Vagina (tissue), 2 donors: Measurements from ENCODE around the gene PSMD7. TPM values are rescaled to one million over a fixed set of nuclear protein-coding genes. Genes with fewer than 3 reads are reported as not detected.

Experiments
- DNase-seq, 2 donors: peaks; one replicate each; pipeline ENCODE4 v3.0.0-alpha.2; 2017; ENCODE audit errors: extremely low spot score in 2 of 2
- H3K27ac ChIP-seq: fragments of 200-600 bp; sonication (generic); one replicate; pipeline ENCODE4 v1.5.1; 2019
- H3K27me3 ChIP-seq: fragments of 200-600 bp; sonication (generic); one replicate; pipeline ENCODE4 v1.5.1; 2019
- H3K36me3 ChIP-seq, 2 donors: fragments of 200-600 bp; sonication (generic); one replicate each; pipeline ENCODE4 v1.5.1; 2017 to 2019
- H3K4me1 ChIP-seq: fragments of 200-600 bp; sonication (generic); one replicate; pipeline ENCODE4 v1.5.1; 2019
- H3K4me3 ChIP-seq, 2 donors: fragments of 200-600 bp; sonication (generic); 1 replicate in 1 of 2; 2 replicates in 1 of 2; pipeline ENCODE4 v1.5.1; 2016 to 2019
- H3K9me3 ChIP-seq: fragments of 200-600 bp; sonication (generic); one replicate; pipeline ENCODE4 v1.5.1; 2019
- POLR2A ChIP-seq, 2 donors: fragments of 450-650 bp; IDR thresholded peaks; one replicate each; pipeline ENCODE4 v1.6.1; 2017; ENCODE audit warnings: antibody characterized with exemption in 2 of 2, mild to moderate bottlenecking in 2 of 2, moderate library complexity in 2 of 2
- POLR2AphosphoS5 ChIP-seq, 2 donors: sonication (generic); formaldehyde crosslinking; IDR thresholded peaks; one replicate each; pipeline ENCODE4 v1.9.0; 2017; ENCODE audit warnings: antibody characterized with exemption in 2 of 2, mild to moderate bottlenecking in 2 of 2, low read depth in 1 of 2; ENCODE audit not compliant: insufficient read depth in 1 of 2
- intact Hi-C: fragments of 100-400 bp; cut with DNase I; formaldehyde crosslinking; loops from one replicate; pipeline ENCODE4 v1.15.1; 2023
- total RNA-seq: library from RNA; depleted of rRNA; stranded (reverse); fragments of >200 nt; gene quantifications from one replicate; pipeline ENCODE4 v1.2.3, GENCODE V29; 2016
- TF ChIP-seq, protein P1 (sequence below), 3 experiments: fragments of 450-650 bp in 2 of 3; fragments of 200-600 bp in 1 of 3; sonication (generic) in 1 of 3; IDR thresholded peaks; one replicate each; pipeline ENCODE4 v1.5.1; 2017 to 2019; ENCODE audit warnings: antibody characterized with exemption in 3 of 3, mild to moderate bottlenecking in 2 of 3, moderate library complexity in 2 of 3

Gene PSMD7
- total RNA-seq, 1 donor from 2014 or later = 74.4 TPM

DNA sequence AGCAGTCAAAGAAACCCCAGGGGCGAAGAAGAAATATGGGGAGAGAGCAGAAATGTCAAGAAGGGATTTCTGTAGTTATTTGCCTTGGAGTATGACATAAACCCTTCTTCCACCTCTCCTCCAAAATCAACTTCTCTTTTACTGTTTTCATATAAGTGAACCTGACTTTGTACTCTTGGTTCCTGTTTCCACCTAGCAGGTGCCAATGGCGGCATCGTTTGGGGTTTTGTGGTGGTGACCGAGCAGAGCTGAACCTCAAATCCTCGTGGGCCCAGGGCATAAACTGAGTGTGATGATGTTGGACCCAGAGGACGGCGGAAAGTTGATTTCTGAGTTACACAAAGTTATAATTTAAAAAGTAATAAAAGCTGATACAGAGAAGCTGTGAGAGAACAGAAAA is 39.6 kb upstream of the PSMD7 start:
- DNase-seq = peak in 1 of 2 donors; percentile 16
- Histone ChIP-seq H3K27me3 (no peaks in the 10 kb centered on the region), H3K27ac (no peak overlapping the region), H3K36me3 (no peaks in the 10 kb centered on the region), H3K4me1 (no peaks in the 10 kb centered on the region), H3K4me3 (no peak overlapping the region), H3K9me3 (no peaks in the 10 kb centered on the region)
- no peak for TF ChIP-seq POLR2A (IDR thresholded peaks at IDR 0.05)
- TF ChIP-seq, protein P1, sequence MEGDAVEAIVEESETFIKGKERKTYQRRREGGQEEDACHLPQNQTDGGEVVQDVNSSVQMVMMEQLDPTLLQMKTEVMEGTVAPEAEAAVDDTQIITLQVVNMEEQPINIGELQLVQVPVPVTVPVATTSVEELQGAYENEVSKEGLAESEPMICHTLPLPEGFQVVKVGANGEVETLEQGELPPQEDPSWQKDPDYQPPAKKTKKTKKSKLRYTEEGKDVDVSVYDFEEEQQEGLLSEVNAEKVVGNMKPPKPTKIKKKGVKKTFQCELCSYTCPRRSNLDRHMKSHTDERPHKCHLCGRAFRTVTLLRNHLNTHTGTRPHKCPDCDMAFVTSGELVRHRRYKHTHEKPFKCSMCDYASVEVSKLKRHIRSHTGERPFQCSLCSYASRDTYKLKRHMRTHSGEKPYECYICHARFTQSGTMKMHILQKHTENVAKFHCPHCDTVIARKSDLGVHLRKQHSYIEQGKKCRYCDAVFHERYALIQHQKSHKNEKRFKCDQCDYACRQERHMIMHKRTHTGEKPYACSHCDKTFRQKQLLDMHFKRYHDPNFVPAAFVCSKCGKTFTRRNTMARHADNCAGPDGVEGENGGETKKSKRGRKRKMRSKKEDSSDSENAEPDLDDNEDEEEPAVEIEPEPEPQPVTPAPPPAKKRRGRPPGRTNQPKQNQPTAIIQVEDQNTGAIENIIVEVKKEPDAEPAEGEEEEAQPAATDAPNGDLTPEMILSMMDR (IDR thresholded peaks at IDR 0.05) = no peak
- no peak for TF ChIP-seq POLR2AphosphoS5 (IDR thresholded peaks at IDR 0.05; ENCODE audit: insufficient read depth in 1 of 2, low read depth in 1 of 2)
- intact Hi-C loops = no loop called here

DNA sequence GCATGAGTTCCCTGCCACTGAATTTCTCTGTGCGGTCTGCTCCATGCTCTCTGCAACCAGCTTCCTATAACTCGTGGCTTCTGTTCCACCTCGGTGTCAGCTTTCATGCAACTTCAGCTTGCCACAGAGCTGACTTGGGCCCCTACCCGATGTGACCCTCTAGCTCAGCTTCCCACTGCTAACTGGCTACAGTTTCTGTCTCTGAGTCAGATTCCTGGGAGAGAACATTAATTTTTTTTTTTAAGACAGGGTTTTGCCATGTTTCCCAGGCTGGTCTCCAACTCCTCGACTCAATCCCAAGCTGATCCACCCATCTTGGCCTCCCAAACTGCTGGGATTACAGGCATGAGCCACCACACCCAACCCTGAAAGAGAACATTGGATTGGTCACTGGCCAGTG is 35.5 kb upstream of the PSMD7 start:
- DNase-seq = peak in 1 of 2 donors; percentile 74
- peaks cover 19% of the 10 kb centered on the region for H3K4me1 ChIP-seq
- H3K9me3 ChIP-seq = no peaks in the 10 kb centered on the region
- no peak overlapping the region for H3K27ac ChIP-seq
- H3K27me3 ChIP-seq = no peaks in the 10 kb centered on the region
- H3K4me3 ChIP-seq = no peak overlapping the region
- TF ChIP-seq POLR2A (IDR thresholded peaks at IDR 0.05) = no peak
- no peak for TF ChIP-seq POLR2AphosphoS5 (IDR thresholded peaks at IDR 0.05; ENCODE audit: insufficient read depth in 1 of 2, low read depth in 1 of 2)
- TF ChIP-seq, protein P1 (IDR thresholded peaks at IDR 0.05) = no peak
- intact Hi-C loops = no loop called here
- H3K36me3 ChIP-seq = no peaks in the 10 kb centered on the region

DNA sequence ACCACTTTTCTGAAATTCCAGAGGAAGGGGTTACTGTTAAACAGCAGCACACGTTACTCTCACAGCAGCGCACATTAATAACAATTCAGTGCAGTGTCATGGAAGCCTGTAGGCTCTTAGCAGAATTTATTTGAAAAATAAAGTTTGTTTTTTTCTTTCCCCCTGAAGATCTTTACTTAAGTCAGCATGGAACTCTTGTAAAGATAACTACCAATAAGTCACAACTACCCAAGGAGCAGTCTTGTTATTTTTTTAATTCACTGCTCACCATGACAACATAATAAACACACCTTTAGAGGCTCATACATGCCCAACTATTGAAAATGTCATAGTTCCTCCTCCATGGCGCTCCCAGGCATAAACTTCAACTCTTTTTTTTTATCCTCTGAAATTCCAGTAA is 31.8 kb upstream of the PSMD7 start:
- no peaks in the 10 kb centered on the region for H3K27me3 ChIP-seq
- H3K4me3 ChIP-seq = no peak overlapping the region
- H3K36me3 ChIP-seq = no peaks in the 10 kb centered on the region
- TF ChIP-seq, protein P1 (IDR thresholded peaks at IDR 0.05) = no peak
- no peak for TF ChIP-seq POLR2AphosphoS5 (IDR thresholded peaks at IDR 0.05; ENCODE audit: insufficient read depth in 1 of 2, low read depth in 1 of 2)
- no peak for TF ChIP-seq POLR2A (IDR thresholded peaks at IDR 0.05)
- H3K4me1 ChIP-seq = peaks cover 54% of the 10 kb centered on the region
- no peak for DNase-seq
- no peaks in the 10 kb centered on the region for H3K9me3 ChIP-seq
- intact Hi-C loops = no loop called here
- no peak overlapping the region for H3K27ac ChIP-seq

DNA sequence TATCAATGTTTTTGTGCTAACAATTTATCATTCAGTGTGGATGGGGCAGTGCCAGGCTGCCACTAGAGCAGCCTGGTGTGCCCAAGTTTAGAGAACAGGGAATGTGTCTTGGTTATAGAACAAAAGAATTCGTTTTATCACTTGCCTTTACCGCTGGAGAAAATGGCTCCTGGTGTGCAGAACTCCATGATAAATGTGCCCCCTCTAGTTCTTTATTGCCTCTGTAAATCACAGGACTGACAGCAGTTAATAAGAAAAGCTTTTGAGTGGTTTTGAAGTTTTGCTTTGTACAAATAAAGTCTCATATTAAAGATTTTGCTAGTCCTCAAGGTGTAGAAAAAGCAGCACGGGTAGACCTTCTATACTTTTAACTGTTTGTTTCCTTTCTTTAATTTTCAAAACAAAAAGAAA is 28.2 kb upstream of the PSMD7 start:
- Histone ChIP-seq H3K27ac (no peak overlapping the region), H3K27me3 (no peaks in the 10 kb centered on the region), H3K4me3 (no peak overlapping the region), H3K4me1 (peaks cover 54% of the 10 kb centered on the region), H3K36me3 (no peaks in the 10 kb centered on the region), H3K9me3 (no peaks in the 10 kb centered on the region)
- TF ChIP-seq POLR2A (IDR thresholded peaks at IDR 0.05) (no peak), POLR2AphosphoS5 (IDR thresholded peaks at IDR 0.05; ENCODE audit: insufficient read depth in 1 of 2, low read depth in 1 of 2) (no peak)
- TF ChIP-seq, protein P1 (IDR thresholded peaks at IDR 0.05) = no peak
- intact Hi-C loops = no loop called here
- DNase-seq = peak; percentile 8 to 12

DNA sequence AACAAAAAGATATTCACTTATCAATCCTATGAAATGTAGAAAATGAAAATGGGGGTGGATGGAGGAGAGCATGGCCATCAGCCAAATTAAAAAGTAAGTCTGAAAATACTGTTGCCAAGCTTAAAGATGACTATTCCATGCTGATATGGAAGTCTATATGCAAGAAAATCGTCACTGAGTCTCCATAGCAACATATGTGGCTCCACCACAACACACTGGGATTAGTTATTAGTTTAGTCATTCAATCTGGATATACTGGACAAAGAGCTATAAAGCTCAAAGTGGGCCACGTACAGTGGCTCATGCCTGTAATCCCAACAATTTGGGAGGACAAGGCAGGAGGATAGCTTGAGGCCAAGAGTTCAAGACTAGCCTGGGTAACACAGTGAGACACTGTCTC is 24.7 kb upstream of the PSMD7 start:
- Histone ChIP-seq H3K4me3 (no peak overlapping the region), H3K27ac (no peak overlapping the region), H3K27me3 (no peaks in the 10 kb centered on the region), H3K36me3 (no peaks in the 10 kb centered on the region), H3K4me1 (peaks cover 27% of the 10 kb centered on the region), H3K9me3 (no peaks in the 10 kb centered on the region)
- TF ChIP-seq POLR2A (IDR thresholded peaks at IDR 0.05) (no peak), POLR2AphosphoS5 (IDR thresholded peaks at IDR 0.05; ENCODE audit: insufficient read depth in 1 of 2, low read depth in 1 of 2) (no peak)
- TF ChIP-seq, protein P1 (IDR thresholded peaks at IDR 0.05) = no peak
- intact Hi-C loops = no loop called here
- peak in 1 of 2 donors; percentile 22 for DNase-seq
